Choroid plexus epithelial cell (primary cell): ENCODE data around the gene FKBP1A.

Source experiments
- DNase-seq: peaks from one replicate; pipeline ENCODE4 v3.0.0-alpha.2; 2010; ENCODE audit warnings: low read depth
- H3K4me3 ChIP-seq: 2 replicates; pipeline ENCODE4 v1.5.1; 2011; ENCODE audit warnings: low read depth, mild to moderate bottlenecking, control low read depth, low read length, moderate library complexity
- CTCF ChIP-seq: conservative IDR thresholded peaks from 2 replicates; pipeline ENCODE4 v1.5.1; 2011; ENCODE audit warnings: low read depth, mild to moderate bottlenecking, control low read depth, inconsistent platforms, low read length, moderate library complexity

Gene FKBP1A

GRCh38 chr20:1364106-1364505 lies 28.7 kb downstream of the FKBP1A start:
- no peak for TF ChIP-seq CTCF
- no peak overlapping the region for H3K4me3 ChIP-seq
- no peak for DNase-seq

- no peak overlapping the region for H3K4me3 ChIP-seq
- DNase-seq = no peak
- TF ChIP-seq CTCF = no peak
These were observed 29.3 kb downstream of the FKBP1A start for GRCh38 chr20:1363522-1363921.

- no peak for DNase-seq
- no peak overlapping the region for H3K4me3 ChIP-seq
- no peak for TF ChIP-seq CTCF
These were observed 30.4 kb downstream of the FKBP1A start for GRCh38 chr20:1362484-1362883.

GRCh38 chr20:1360094-1360846 lies 32.6 kb downstream of the FKBP1A start:
- H3K4me3 ChIP-seq = no peak overlapping the region
- DNase-seq = no peak
- peak; percentile 21 for TF ChIP-seq CTCF

- DNase-seq = peak; percentile 76
- no peak overlapping the region for H3K4me3 ChIP-seq
- TF ChIP-seq CTCF = no peak
These were observed 34.8 kb downstream of the FKBP1A start for GRCh38 chr20:1357921-1358671.

GRCh38 chr20:1353956-1354355 lies 38.9 kb downstream of the FKBP1A start:
- TF ChIP-seq CTCF = no peak
- no peak for DNase-seq

More at GRCh38 chr20:1353956-1354355, 38.9 kb downstream of the FKBP1A start:
- no peak overlapping the region for H3K4me3 ChIP-seq
